Prostate gland (tissue), 2 donors: ENCODE data around the gene SLC7A14.

Experiments used
- POLR2AphosphoS5 ChIP-seq: sonication (generic); formaldehyde crosslinking; IDR thresholded peaks from one replicate; pipeline ENCODE4 v1.6.1; 2017; ENCODE audit warnings: antibody characterized with exemption
- TF ChIP-seq, protein P1 (sequence below), 4 experiments: fragments of 200-600 bp in 2 of 4; fragments of 450-650 bp in 2 of 4; sonication (generic) in 2 of 4; IDR thresholded peaks; 1 replicate in 3 of 4; 2 replicates in 1 of 4; pipeline ENCODE4 v1.5.1; 2016 to 2019; ENCODE audit warnings: antibody characterized with exemption in 4 of 4, mild to moderate bottlenecking in 2 of 4, moderate library complexity in 2 of 4

DNA sequence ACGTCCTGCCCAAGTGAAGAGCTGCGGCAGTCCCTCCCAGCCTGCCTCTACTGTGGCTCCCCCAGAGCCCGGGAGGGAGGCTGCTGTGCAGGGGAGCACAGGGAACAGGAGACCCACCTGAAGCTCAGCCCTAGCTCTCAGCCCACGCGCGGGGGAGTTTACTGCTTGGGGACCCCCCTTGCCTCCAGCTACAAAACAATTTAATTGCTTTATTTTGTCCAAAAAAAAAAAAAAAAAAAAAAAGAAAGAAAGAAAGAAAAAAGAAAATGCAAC is 89.1 kb downstream of the SLC7A14 start:
- TF ChIP-seq, protein P1, sequence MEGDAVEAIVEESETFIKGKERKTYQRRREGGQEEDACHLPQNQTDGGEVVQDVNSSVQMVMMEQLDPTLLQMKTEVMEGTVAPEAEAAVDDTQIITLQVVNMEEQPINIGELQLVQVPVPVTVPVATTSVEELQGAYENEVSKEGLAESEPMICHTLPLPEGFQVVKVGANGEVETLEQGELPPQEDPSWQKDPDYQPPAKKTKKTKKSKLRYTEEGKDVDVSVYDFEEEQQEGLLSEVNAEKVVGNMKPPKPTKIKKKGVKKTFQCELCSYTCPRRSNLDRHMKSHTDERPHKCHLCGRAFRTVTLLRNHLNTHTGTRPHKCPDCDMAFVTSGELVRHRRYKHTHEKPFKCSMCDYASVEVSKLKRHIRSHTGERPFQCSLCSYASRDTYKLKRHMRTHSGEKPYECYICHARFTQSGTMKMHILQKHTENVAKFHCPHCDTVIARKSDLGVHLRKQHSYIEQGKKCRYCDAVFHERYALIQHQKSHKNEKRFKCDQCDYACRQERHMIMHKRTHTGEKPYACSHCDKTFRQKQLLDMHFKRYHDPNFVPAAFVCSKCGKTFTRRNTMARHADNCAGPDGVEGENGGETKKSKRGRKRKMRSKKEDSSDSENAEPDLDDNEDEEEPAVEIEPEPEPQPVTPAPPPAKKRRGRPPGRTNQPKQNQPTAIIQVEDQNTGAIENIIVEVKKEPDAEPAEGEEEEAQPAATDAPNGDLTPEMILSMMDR (IDR thresholded peaks at IDR 0.05), result no peak
- no peak for TF ChIP-seq POLR2AphosphoS5
